Retinal pigment epithelial cell (primary cell): ENCODE data around the gene TRIM40.
"Not testable (repeated sequence)": the region's sequence is repeated elsewhere in the genome, so short reads cannot be mapped to it uniquely, and the experiment has no call there.

Source experiments
- DNase-seq: peaks from one replicate; pipeline ENCODE4 v3.0.0-alpha.2; 2010; ENCODE audit warnings: low read depth
- H3K4me3 ChIP-seq: 2 replicates; pipeline ENCODE4 v1.5.1; 2011; ENCODE audit warnings: mild to moderate bottlenecking, low read length, control low read depth, moderate library complexity
- CTCF ChIP-seq: conservative IDR thresholded peaks from 2 replicates; pipeline ENCODE4 v1.5.1; 2011; ENCODE audit warnings: low read depth, low read length, control low read depth, inconsistent platforms

TRIM40 gene

GRCh38 chr6:30113841-30114240, 22.1 kb upstream of the TRIM40 start:
- no peak overlapping the region for H3K4me3 ChIP-seq
- TF ChIP-seq CTCF: no peak
- no peak for DNase-seq

GRCh38 chr6:30116724-30117123, 19.2 kb upstream of the TRIM40 start:
- no peak overlapping the region for H3K4me3 ChIP-seq
- TF ChIP-seq CTCF: no peak
- no peak for DNase-seq

GRCh38 chr6:30118691-30119090, 17.2 kb upstream of the TRIM40 start:
- DNase-seq, H3K4me3 ChIP-seq: not testable (repeated sequence)

DNA sequence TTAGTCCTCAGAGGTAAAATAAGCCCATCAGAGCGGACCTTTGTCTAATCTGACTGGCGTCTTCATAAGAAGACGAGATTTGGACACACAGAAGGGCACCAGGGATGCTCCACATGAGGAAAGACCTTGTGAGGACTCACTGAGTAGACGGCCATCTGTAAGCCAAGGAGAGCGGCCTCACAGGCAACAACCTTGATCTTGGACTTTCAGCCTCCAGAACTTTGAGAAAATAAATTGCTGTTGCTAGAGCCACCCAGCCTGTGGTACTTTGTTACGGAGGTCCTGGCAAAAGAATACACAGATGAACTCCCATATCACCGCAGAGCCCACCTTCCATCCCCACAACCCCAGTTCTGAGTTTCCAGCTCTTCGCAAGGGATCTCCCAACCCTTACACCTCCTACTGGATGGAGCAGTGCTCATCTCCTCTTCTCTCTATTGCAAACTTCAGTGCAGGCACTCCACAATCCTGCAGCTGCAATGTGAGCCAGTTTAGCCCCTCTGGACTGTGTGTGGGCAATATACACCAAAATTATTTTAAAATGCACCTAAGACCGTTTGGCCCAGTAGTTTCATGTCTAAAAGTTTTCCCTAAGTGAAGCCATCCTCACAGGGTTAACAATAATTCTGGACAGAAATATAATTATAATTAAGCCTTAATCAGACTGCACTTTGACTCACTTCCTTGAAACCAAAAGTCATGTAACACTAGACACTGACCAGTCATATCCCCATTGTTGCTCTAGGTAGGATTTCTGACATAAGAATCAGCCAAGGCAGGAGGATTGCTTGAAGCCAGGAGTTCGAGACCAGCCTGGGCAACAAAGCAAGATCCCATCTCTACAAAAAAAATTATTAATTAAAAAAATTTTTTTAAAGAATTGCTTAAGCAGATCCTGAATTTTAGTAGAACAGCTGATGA, 14.2 kb upstream of the TRIM40 start:
- TF ChIP-seq CTCF: no peak
- no peak for DNase-seq
- H3K4me3 ChIP-seq: no peak overlapping the region

DNA sequence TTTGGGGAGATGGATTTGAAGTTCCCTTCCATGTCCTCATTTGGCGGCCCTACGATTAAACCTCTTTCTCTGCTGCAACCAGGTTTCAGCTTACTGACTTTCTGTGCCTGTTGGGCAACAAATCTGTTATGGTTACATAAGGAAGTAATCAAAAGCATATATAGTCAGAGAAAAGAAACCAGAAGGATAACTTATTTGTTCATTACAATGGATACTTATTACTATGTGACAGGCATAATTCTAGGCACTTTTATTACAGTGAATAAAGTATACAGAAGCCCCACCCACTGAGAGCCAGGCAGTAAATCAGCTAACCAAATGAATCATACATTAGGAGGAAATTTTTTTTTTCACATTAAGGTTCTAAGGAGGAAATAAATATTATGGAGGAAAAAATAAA, 13.4 kb upstream of the TRIM40 start:
- no peak overlapping the region for H3K4me3 ChIP-seq
- no peak for DNase-seq
- no peak for TF ChIP-seq CTCF

GRCh38 chr6:30127238-30128093, 8.5 kb upstream of the TRIM40 start:
- TF ChIP-seq CTCF: no peak
- peak overlapping the region; percentile 4 for H3K4me3 ChIP-seq
- no peak for DNase-seq

- DNase-seq: no peak
- TF ChIP-seq CTCF: no peak
- no peak overlapping the region for H3K4me3 ChIP-seq
Measured at GRCh38 chr6:30129265-30130178, 6.4 kb upstream of the TRIM40 start.
